ENCODE results near the gene ENTR1.

The ENTR1 gene, protein sequence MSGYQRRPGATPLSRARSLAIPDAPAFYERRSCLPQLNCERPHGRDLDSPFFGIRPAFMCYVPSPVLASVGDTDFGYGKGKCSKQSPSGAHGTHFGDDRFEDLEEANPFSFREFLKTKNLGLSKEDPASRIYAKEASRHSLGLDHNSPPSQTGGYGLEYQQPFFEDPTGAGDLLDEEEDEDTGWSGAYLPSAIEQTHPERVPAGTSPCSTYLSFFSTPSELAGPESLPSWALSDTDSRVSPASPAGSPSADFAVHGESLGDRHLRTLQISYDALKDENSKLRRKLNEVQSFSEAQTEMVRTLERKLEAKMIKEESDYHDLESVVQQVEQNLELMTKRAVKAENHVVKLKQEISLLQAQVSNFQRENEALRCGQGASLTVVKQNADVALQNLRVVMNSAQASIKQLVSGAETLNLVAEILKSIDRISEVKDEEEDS

DNA sequence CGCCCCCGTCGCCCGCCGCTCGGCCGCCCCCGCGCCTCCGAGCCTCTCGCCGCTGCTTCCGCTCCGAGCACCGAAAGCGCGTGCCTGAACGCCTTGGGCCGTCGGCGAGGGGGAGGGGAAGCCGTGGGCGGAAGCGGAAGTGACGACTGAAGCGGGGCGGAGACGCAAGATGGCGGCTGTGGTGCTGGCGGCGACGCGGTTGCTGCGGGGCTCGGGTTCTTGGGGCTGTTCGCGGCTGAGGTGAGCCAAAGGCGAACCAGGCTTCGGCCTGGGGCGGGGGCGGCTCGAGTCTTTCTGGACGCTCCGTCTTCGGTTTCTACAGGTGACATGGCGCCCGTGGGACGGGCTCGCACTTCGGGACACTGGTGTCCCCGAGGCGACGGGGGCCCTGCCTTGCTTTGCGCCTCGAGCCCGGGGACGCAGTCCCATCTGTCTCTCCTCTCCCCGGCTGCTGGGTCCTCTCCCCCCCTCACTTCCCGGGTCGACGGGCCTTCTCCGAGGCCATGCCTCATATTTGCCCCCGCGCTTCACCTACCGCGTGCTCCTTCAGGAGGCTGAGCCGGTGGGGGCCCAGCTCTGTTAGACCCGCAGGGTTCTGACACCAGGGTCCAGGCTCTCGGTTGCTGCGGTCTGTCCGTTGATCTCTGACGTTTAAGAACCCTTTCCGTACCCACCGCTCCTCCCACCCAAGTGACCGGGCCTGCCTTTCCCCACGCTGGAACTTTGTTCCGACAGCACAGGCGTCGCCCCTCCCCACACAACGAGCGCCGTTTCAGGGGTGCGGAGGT lies at the start of gene ENTR1, which contains the start of gene PMPCA:
Gene ENTR1 (minus strand): TSS at position 115 of the 788 bp plus-strand sequence. CDS start 217 bp downstream, outside the sequence.
Gene PMPCA (plus strand): TSS at position 159 of the 788 bp plus-strand sequence. CDS start 11 bp downstream, at position 170.
- in situ Hi-C loops (cut with MboI; ENCODE audit: low sequenced_read_pairs): no loop called here

DNA sequence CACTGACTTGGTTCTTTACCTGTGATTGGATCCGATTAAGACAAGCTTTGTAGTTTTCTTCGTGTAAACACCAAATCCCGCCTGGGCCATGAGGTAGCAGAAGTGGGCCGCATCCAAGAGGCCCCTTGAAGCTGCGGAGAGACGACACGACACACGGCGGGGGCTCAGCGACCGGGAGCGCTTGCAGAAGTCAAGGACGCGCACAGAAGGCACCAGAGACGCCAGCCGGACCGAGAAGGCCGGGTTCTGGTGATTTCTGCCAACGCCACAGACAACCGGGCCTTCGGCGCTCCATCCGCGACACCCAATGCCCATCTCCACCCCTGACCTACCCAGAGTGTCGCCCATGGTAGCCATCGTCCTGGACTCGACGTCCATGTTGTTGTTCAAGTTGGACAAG lies 49.0 kb upstream of the ENTR1 start:
- in situ Hi-C loops (cut with MboI; ENCODE audit: low sequenced_read_pairs): no loop called here

DNA sequence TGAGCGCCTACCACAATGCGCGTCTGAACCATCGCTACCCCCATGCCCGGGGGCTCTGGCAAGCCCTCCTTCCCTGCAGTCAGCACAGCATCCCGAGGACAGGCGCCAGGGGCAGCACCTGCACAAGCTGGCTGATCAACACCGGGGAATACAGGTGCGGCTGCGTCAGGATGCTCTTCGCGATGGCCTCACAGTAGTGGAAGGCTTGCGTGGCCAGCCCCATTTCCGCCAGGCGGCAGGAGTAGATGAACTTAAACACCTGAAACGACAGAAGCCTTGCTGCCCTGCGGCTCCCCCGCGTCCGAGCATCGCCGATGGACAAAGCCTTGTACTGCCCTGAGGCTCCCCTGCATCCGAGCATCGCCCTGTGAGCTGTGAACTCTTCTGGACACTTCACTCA lies 46.9 kb upstream of the ENTR1 start:
- in situ Hi-C loops (cut with MboI; ENCODE audit: low sequenced_read_pairs): no loop called here

DNA sequence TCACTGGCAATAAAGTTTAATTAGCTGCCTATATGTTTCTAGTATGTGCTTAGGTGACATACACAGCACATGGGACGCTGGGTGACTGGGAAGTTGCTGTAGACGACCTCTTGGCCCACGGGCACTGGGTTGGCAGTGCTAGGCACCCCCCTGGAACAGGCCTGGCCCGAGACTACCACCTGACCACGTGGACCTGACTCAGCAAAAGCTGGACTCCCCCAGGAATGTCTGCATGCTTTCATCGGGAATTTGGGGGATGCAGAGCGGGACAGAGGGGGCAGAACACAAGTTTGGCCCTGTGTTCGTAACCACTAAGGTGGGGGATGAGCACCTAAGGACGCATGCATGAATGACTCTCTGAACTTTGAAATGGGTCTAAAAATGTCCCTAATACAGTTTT lies 45.8 kb upstream of the ENTR1 start:
- in situ Hi-C loops (cut with MboI; ENCODE audit: low sequenced_read_pairs): no loop called here

DNA sequence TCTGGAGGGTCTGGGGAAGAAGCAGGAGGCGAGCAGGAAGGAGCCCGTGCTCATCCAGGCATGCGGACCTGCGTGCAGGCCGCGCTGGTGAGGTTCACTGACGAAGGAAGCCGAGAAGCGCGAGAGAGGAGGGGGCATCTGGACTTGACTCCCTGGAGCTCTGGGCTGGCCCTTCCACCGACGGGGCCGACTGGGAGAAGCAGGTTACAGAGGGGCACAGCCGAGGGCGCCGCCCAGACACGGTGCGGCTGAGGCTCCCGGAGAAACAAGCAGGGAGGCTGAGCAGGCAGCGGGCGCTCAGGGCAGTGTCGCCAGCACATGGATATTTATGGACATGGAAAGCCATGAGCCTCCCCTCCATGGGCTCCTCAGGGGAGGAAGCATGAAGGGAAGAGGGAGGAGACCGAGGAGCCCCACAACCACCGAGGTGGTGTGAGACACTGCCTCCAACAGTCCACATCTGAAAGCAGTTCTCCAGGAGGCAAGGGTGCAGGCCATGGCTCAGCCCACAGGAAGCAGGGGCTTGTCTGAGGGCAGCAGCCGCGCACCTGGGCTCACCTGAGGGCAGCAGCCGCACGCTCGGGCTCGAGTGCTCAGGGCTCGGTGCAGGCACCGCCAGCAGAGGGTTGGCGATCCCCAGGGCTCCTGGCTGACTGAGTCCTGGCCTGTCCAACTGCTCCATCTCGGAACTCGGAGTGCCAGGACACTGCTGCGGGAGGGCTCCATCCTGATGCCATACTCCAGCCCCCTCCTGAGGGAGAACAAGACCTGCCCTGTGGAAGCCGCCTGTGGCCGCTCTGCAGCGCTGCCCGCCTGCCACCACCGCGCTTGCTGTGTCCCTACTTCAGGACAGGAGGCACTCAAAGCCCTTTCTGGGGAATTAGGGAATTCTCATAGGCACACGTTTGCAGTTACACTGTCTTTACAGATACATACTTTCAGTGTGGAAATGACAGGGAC lies 44.9 kb upstream of the ENTR1 start:
- in situ Hi-C loops (cut with MboI; ENCODE audit: low sequenced_read_pairs): no loop called here

DNA sequence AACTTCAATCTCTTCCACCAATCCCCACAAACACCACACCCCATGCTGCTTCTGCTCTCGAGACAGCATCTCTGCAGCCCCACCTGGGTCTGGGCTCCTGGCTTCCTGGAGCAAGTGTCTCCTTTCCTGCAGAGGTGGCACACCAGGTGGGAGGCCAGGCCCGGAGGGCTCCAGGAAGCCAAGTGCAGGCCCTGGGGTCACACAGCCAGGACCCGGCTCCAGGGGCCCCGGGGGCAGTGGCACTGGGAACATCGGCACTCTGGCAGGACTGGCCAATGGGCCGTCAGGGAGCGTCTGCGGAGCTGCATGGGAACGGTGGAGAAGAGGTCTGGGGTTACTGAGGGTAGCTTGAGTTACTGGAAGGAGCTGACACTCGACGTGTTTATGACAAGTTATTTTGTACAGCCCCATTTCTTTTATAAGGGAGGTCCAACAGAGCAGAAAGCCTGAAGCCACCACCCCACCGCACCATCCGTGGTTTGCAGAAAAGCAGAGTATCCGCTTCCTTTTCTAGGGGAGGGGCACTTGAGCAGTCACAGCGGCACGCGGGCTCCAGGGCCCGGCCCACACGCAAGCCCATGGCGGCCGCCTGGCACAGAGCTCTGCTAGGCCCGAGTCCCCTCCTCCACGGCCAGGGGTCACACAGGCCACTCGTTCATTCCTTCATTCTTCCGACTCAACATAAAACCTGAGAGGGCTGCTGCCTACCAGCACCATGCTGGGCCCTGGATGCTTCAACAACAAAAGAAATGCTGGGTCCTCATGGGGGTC lies 43.8 kb upstream of the ENTR1 start:
- in situ Hi-C loops (cut with MboI; ENCODE audit: low sequenced_read_pairs): no loop called here

DNA sequence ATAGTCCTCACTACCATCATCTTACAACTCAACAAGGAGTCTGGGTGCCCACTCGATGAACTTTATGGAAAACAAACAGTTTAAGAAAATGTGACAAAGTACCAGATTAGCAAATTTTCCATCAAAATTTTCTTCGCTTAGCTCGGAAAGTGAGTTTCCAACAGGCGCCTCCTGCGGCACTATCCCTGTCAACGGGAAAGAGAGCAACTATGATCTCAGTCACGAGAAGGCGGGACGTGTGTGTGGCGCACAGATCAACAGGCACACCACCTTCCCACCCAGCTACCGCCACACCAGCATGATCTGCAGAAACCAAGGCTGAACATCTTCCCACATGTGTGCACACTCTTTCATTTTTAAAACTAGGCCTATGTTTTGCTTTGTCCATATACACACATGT lies 42.9 kb upstream of the ENTR1 start:
- in situ Hi-C loops (cut with MboI; ENCODE audit: low sequenced_read_pairs): no loop called here

DNA sequence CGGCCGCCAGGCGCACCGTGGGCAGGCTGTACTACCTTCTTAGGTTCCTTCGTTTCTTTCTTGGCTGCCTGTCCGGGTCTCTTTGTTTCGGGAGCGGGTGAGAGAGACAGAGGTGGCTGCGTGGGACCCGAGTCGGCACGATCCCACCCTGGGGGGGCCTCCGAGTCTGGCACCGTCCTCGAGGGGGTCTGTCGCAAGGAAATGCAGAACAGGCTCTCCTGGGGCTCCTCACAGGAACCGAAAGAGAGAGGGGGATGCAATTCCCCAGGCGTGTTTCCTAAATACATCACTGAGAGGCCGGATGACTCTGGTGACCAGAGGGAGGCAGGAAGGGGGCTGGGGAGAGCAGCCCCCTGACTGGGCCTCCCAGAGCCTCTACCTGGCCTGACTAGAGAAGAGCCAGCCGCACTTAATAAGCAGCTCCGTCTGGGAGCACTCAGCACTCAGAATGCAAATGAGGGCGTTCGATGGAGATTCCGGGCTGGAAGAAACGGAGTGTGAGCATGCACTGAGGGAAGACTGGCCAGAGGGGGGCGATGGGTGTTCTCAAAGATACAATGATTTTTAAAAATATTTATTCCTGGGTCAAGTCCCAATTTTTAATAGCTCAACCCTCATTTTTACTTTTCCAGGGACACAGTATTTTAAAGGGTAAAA lies 40.9 kb upstream of the ENTR1 start:
- in situ Hi-C loops (cut with MboI; ENCODE audit: low sequenced_read_pairs): no loop called here

DNA sequence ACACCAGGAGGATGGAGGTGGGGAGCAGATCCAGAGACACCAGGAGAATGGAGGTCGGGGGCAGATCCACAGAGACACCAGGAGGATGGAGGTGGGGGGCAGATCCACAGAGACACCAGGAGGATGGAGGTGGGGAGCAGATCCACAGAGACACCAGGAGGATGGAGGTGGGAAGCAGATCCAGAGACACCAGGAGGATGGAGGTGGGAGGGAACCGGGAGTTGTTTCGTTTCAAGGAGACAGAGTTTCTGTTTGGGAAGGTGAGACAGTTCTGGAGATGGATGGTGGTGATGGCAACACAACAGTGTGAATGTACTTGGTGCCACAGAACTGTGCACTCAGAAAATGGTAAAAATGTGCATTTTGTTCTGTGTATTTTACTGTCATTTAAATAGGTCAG lies 38.2 kb upstream of the ENTR1 start:
- in situ Hi-C loops (cut with MboI; ENCODE audit: low sequenced_read_pairs): no loop called here

DNA sequence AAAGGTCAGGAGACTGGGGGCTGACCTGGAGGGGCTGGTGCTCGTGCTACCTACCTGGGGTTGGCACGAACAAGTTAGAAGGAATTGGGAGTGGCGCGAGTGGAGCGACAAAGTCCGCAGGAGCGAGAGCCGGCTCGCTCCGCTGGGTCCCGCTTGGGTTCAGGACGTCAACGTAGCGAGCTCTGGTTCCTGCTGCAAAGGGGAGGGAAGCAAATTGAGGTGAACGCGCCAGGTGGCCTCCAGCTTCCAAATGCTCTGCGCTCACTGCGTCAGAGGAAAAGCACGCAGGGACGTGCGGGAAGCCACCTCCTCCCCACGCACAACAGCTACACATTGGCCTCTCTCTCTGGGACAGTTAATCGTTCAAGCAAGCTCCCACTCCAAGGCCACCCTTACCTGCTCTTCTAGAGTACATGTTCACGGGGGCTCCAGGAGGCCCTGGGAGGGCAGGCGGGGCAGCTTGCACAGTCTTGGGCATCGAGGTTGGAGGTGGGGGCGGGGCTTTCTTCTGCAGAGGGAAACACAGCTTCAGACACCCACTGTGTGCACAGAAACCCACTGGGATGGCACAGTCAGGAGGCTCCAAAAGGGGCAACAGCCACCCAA lies 36.9 kb upstream of the ENTR1 start:
- in situ Hi-C loops (cut with MboI; ENCODE audit: low sequenced_read_pairs): no loop called here

DNA sequence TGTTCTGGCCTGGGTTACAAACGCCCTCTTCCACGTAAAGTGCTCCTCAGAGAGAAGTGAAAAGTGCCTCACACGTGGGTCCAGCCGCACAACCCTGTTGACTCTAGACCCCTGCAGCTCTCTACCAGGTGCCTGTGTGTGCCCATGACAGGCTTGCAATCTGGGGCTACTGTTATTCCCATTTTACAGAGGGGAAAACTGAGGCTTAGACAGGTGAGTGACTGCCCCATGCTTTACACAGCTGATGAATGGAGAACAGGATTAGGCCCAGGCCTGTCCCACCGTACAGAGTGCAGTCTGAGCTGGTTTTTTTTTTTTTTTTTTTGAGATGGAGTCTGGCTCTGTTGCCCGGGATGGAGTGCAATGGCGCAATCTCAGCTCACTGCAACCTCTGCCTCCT lies 35.4 kb upstream of the ENTR1 start:
- in situ Hi-C loops (cut with MboI; ENCODE audit: low sequenced_read_pairs): no loop called here

DNA sequence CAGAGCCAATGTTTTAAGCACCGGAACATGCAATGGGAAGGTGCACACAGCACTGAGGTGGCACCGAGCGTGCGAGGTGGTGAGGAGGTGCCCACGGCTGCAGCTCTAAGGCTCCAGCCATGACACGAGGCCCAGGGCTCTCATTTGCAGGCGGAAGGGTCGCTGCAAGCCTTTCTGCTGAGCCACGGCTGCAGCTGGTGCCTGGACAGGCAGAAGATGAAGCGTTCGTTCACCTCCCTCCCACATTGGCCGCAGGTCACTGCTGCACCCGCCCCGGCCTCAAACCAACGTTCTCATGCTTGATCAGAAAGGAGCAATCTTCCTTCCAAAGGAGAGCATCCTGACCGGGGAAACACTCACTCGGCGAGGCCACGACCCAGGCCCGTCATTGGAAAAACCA lies 33.7 kb upstream of the ENTR1 start:
- in situ Hi-C loops (cut with MboI; ENCODE audit: low sequenced_read_pairs): no loop called here

DNA sequence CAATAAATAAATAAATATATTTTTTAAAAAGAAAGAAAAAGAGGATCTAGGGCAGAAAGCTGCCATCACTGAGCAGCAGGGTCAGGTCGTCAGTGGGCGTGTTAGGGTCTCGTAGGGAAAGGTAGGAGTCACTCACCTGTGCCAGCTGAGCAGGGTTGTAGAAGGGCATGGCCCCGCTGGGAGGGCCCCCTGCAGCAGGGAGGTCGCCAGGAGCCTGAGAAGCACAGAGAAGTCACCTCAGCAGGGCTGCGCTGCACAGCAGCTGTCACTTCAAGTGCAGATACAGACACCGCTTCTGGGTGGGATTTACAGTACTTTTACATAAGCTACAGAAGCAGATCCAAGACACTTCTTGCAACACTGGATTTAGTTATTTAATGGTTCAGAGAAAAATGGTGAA lies 33.3 kb upstream of the ENTR1 start:
- in situ Hi-C loops (cut with MboI; ENCODE audit: low sequenced_read_pairs): no loop called here

DNA sequence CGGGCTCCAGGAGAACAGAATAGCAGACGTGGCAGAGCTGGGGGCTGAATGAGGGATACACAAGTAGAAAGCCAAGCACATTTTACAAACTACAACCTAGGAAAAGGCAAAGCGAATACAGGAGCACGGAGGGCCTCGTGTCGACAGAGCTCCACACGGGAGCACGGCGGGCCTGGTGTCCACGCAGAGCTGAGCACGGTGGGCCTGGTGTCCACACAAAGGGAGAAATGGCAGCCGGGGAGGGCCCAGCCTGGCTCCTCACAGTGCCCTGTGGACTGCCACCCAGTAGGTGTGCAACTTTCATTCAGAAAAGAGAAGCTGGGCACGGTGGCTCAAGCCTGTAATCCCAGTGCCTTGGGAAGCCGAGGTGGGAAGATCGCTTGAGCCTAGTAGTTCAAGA lies 32.7 kb upstream of the ENTR1 start:
- in situ Hi-C loops (cut with MboI; ENCODE audit: low sequenced_read_pairs): no loop called here

DNA sequence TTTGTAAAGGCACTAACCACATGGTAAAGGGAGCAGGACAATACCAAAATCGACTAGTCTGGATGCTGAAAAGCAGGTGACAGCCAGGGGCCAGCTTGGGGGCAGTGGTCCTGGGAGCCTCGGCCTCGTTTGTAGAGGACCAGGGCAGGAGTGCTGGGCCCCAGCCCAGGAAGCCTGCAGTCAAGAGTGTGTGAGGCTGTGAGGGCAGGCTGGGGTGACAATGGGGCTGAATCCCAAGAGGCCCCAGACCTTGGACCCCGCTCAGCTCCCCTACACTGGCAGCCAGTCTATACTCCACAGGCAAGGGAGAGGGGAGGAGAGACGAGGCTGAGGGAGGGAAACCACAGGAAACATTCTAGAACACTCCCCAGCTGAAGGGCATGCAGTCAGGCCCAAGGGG lies 31.9 kb upstream of the ENTR1 start:
- in situ Hi-C loops (cut with MboI; ENCODE audit: low sequenced_read_pairs): no loop called here

DNA sequence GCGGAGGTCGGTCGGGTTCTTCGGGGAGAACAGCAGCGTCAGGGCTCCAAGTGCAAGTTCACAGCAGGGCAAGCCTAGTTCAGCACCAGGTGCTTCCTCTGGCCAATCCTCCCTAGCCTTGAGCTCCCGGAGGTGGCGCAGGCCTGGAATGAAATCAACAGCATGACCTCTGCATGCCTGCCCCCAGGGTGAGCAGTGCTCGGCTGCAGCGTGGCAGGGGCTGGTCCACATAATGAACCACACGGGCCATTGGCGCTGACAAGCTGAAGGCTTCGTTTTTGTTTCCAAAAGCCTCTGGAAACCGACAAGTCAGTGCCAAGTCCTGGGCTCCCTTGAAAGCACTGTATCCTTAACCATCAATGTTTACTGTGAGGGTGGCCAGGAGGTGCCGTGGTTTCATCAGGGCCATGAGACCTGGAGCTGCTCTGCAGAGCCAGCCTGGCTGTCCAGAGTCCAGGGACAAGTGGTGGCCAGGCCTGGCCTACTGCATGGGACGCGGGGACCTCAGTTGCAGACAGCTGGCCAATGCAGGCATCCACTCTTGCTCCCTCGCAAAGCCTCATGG lies 31.3 kb upstream of the ENTR1 start:
- in situ Hi-C loops (cut with MboI; ENCODE audit: low sequenced_read_pairs): no loop called here

DNA sequence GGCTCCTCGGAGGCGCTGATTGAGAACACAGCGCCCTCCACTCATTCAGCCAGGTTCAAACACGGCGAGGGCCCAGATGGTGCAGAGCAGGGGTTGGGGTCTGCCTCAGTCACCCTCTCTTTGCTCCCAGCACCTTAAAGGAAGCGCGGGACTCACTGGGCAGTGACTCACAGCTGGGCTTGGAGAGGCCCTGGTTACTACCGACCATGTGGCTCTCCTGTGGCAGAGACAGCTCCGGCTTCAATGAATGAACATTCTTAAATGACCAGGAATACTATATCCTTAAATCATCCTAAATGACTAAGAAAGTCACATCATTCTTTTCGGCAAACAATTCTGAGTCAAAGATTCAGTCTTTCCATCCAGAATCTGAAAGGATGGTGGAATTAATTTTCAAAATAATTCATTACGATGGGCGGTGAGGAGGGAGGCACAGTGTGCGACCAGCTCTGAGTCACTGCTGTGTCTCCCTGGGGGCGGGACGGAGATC lies 30.8 kb upstream of the ENTR1 start:
- in situ Hi-C loops (cut with MboI; ENCODE audit: low sequenced_read_pairs): no loop called here

DNA sequence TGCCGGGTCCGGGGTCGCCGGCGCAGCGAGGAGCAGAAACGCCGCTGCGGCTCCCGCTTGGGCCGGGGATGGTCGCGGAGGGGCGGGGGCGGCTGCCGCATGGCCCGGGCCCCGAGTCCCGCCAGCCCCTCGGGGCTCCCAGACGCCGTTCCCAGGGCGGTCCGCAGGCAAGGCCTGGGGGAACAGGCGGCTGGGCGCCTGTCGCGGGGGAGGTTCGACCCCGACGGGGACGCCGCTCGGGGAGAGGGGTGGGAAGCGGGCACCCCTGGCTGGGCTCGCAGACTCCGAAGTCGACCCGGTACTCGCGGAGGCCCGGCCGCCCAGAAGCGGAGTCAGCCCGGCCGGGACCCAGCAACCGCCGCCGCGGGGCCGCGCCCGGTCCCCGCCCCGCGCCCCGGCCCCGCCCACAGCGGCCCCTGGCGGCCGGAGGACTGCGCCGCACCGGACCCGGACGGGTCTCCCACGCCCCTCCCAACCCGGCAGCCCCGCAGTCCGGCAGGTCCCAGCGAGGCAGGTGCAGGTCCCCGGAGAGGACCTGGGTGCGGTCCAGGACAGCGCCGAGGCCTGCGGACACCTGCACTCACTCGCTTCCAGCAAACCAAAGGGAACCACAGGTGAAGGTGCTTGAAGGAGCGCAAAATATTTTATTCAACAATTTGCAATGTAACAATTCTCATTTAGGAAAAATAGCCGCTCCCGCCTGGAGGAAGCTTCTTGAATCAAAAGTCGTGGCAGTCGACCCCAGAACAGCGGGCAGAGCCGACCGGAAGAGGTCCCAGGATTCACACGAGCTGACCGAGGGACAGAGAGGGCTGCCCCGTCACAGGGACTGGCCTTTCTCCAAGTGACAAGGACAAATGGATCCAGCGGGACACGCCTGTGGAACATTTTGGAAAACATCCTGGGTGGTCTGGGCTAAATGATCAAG lies 29.3 kb upstream of the ENTR1 start, which contains the start of gene INPP5E:
Gene INPP5E (minus strand): TSS at position 365 of the 928 bp plus-strand sequence. CDS start 426 bp downstream, outside the sequence.
- in situ Hi-C loops (cut with MboI; ENCODE audit: low sequenced_read_pairs): no loop called here

Data from HL-60/S4 (cell line).